GM18526 (cell line): ENCODE data around the gene TMCO2.

Experiments
- POLR2A ChIP-seq: IDR thresholded peaks from 3 replicates; pipeline ENCODE4 v1.6.1; 2011; ENCODE audit not compliant: insufficient read length; ENCODE audit errors: extremely low read depth

TMCO2 gene

DNA sequence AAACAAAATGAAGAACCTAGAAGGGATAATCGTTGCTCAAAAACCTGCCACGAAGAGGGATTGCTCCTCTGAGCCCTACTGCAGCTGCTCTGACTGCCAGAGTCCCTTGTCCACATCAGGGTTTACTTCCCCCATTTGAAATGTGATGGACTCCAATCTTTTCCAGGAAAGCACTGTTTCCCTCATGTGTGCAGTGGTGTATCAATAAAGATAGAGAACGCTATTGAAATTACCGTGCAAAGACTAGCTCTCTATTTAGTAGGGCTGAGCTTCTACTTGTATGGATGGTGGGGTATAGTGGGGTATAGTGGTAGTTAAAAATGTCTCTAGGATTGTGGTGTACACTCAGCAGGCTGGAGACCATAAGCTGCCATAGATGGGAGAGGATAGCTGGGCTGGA lies 3.7 kb downstream of the TMCO2 start:
- TF ChIP-seq POLR2A, result no peak

DNA sequence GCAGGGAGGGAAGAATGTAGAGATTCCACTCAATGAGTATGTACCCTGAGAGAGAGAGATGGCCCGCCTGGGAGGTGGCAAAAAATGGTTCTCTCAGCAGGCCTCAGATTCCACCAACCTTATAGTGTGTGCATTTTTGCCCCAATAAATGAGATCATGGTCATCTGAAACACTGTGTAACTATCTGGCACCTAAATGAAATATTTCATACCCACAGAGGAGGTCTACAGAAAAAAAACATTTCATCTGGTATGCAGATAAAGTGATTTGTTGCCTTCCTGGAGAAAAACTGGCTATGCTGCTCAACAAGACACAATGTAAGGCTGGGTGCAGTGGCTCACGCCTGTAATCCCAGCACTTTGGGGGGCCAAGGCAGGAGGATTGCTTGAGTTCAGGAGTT lies 4.9 kb downstream of the TMCO2 start:
- no peak for TF ChIP-seq POLR2A

DNA sequence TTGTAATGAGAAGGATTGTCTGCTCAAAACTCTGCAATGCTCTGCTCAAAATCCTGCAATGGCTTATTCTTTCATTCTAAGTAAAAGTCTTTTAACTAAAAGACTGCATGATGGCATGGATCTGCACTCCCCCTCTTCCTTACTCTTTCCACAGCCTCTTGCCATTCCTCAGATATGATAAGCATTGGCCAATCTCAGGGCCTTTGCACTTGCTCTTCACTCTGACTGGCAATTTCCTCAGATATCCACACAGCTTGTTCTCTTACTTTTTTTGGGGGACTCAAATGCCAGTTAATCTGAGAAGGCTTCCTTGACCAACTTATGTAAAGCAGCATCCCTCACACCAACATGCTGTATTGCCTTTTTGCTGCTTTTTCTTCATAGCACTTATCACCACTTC lies 7.5 kb downstream of the TMCO2 start:
- no peak for TF ChIP-seq POLR2A

DNA sequence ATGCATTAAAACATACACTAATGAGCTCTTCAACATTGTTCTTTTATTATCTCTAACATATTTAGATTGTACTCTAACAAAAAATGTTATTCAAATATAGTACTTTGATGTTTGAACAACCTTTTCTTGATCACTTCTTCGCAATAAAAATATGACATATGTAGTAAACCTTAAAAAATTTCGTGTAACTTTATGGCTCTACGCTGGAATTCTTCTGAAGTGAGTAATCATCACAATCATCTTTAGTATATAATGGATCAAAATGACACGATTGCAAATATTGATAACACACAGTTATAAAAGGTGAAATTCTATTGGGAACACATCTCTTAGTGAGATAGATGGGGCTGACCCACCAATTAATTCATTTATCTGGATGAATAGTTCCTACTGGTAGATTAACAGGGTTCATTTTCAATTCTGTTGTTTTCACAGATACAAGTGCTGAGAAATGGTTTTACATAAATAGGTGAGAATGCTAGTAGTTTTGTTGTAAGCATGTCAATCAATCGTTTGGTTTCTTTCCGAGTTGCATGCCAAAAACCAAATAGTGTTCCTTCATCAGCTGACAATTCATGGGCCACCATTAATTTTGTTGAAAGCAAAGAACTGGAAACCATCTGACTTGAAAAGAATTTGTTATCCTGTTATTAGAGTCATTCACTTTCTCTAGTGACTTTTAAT lies 8.8 kb downstream of the TMCO2 start:
- no peak for TF ChIP-seq POLR2A

DNA sequence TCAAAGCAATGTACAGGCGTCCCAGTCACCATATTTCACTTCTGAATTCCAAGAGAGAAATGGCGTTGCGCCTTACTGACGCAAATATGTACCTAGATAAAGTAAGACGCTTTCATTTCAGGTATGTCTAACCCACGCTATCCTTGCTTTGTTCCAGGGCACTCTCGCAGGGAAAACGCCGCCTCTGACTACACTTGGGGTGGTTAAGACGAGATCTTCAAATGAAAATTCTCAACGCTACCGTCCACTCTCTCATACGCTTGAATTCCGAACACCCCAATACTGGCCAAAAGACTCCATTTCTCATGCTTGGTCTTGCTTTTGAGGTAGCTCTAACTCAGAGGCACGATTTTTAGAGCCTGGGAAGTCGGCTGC lies 9.6 kb downstream of the TMCO2 start:
- TF ChIP-seq POLR2A, result no peak

DNA sequence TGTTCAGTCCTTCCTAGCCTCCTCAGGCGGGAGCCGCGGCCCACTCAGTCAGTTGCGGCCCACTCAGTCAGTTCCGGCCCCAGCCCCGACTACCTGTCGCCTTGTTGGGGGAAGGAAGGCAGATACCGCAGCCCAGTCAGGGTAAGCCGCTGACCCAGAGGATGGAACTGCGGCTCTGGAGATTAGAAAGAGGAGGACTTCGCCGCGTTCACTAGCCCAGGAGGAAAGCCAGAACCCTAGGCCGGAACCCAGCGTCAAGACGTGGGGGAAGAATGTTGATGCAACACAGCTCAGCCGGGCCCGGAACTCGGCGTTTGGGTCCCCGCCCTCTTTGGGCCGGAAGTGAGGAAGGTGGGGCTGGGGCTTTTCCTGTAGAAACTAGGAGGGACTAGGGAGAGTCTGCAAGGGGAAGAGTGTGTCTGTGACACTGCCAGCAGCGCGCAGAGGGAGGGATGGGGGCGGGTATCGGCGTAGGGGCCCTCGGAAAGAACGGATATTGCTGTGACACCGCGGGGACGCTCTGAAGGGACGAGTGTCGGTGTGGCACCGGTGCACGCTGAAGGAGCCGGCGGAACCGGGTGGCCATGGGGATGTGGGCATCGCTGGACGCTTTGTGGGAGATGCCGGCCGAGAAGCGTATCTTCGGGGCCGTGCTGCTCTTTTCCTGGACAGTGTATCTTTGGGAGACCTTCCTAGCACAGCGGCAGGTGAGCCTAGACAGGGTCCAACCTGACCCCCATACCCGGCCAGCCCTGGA lies 10.1 kb downstream of the TMCO2 start, which contains the start of gene ZMPSTE24:
Gene ZMPSTE24, plus strand, starts transcription at position 549 of the 757 bp plus-strand sequence. Its CDS starts 36 bp downstream, at position 585.
- peak; percentile 71 for TF ChIP-seq POLR2A

DNA sequence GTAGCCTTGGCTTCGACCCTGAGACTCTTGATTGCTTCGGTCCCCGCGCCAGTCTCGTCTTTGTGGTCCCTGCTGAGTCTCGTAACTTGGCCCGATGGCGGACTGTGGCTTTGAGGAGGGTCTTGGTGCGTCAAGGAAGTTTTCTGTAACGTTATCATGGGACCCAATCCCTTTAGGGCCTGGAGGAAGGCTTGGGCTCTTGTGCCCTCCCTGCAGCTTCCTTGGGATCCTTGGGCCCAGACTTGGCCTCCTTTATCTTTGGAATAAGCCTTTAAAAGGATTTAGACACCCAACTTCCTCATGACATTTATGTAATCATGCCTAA lies 10.7 kb downstream of the TMCO2 start:
- TF ChIP-seq POLR2A, result no peak

DNA sequence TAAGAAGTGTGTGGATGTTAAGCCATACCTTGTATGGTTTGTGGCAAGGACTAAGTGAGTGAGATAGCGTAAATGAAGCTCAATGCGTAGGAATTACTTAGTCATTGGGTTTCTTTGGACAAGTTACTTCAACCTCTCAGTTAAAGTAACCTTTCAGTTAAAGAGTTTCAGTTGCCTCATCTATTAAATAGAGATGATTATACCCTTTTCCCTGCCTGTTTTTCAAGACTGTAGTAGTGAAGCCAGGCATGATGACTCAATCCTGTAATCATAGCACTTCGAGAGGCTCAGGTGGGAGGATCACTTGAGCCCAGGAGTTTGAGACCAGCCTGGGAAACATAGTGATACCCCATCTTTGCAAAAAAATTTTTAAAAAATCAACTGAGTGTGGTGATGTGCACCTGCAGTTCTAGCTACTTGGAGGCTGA lies 16.6 kb downstream of the TMCO2 start:
- no peak for TF ChIP-seq POLR2A

DNA sequence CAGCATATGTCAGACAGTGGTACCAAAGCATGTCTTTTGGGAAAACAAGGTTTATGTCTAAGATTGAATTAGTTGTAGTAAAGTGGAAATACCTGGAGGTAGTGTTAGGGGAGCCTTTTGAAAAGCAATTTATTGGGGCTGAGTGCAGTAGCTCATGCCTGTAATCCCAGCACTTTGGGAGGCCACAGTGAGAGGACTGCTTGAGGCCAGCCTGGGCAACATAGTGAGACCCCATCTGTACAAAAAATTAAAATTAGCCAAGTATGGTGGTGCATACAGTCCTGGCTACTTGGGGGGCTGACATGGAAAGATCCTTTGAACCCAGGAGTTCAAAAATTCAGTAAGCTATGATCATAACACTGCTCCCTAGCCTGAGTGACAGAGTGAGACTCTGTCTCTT lies 17.6 kb downstream of the TMCO2 start:
- TF ChIP-seq POLR2A, result no peak

DNA sequence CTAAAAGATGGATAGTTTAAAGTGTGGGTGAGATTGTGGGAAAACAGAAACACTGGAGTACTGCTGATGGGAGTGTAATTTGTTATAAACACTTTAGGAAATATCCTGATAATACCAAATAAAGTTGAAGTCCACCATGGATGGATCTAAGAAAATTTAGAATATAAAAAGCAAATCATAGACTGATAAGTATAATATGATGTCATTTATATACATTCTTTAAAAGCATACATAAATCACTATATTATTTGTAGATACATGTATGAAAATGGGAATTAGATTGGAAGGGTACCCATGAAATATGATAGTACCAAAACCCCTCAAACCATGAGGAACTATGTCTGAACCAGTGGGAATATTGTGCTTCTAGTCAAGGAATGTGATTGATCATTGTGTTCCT lies 18.2 kb downstream of the TMCO2 start:
- TF ChIP-seq POLR2A, result no peak

DNA sequence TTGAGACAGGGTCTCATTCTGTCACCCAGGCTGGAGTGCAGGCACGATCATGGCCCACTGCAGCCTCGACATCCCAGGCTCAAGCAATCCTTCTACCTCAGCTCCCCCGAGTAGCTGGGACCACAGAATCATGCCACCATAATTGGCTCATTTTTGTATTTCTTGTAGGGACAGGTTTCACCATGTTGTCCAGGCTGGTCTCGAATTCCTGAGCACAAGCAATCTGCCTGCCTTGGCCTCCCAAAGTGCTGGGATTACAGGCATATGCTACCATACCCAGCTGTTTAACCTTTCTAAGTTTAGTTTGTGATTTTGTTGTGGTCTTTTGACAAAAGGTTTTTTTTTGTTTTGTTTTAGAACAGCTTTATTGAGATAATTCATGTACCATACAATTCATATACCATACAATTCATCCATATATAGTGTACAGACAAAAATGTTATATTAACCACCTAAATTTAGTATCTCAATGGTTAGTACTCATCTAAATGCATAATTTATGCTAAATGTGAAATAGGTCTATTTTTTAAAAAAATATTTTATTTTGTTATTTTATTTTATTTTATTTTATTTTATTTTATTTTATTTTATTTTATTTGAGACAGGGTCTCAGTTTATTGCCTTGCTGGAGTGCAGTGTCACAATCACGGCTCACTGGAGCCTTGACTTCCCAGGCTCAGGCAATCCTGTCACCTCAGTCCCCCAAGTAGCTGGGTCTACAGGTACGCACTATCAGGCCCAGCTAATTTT lies 19.2 kb downstream of the TMCO2 start:
- TF ChIP-seq POLR2A, result no peak

DNA sequence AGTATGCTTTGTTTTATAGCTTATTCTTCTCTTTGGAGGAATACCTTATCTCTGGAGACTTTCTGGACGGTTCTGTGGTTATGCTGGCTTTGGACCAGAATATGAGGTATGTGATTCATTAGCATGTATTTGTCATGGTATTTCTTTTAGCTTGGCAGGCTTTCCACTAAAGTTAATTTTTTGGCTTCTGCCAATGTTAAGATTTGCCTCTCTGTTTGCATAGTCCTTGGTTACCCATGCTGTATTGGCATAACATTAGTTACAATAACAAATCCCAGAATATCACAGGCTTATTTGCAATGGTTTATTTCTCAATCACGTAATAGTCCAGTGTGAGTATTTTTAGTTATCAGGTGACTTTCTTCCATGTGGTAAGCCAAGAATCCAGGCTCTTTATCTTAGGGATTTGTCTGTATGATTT lies 20.0 kb downstream of the TMCO2 start:
- TF ChIP-seq POLR2A, result no peak

DNA sequence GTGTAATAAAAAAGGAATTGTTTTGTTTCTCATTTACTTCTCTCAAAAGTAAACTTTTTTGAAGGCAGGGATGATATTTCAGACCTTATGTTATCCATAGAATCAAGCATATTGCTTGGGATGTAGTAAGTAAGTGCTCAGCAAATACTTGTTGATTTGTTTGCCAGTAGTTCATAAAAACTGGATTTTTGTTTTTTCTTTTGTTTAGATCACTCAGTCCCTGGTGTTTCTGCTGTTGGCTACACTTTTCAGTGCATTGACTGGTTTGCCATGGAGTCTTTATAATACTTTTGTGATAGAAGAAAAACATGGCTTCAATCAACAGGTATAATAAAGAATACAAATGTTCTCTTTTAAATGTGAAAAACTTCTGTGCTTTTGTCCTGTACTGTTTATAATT lies 20.5 kb downstream of the TMCO2 start:
- TF ChIP-seq POLR2A, result no peak

DNA sequence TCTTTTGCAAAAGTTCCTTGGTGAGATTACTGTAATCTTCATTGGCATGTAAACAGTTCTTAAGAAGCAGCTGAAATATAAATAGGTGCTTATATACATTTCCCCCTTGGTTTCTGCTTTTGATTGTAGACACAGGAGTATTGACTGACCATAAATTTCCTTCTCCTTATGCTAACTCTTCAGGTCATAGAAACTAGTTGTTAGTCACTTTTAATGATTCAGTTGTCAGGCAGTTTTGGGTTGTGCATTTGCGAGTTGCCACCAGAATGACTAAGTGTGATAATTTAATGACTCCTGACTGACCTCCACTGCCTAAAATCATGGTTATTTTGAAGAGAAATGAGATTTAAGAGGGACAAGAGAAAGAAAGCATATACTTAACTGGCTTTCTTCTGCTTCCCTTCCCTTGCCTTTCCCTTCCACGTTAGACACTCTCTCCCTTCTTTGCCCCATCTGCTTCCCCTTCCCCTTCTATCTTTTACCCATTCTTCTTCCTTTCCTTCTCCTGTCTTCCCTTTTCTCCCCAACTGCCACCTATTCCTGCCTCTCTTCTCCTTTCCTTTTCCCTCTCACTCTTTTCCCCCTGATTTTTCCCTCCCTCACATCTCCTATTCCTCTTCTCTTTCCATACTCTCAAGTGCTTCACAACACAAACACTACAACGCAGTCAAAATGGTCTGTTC lies 22.6 kb downstream of the TMCO2 start:
- TF ChIP-seq POLR2A, result no peak

DNA sequence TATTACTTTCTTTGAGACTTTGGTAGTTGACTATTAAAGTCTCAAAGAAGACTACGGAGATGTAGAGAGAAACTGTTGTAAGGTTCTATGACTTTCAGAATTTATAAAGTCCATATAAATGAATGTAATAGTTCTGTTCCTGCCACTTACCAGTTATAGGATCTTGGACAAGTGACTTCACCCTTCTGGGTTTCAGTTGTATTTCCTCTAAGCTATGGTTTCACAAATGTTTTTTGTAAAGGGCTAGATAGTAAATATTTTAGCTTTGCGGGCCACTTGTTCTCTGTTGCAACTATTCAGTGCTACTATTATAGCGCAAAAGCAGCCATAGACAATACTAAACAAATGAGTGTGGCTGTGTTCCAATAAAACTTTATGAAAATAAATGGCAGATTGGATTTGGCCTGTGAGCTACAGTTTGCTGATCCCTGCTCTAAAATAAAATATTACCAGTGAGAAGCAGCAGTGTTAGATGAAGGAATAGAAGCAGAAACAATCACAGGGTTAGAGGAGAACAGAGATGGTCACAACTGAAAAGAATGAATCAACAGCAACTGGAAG lies 25.0 kb downstream of the TMCO2 start:
- no peak for TF ChIP-seq POLR2A

DNA sequence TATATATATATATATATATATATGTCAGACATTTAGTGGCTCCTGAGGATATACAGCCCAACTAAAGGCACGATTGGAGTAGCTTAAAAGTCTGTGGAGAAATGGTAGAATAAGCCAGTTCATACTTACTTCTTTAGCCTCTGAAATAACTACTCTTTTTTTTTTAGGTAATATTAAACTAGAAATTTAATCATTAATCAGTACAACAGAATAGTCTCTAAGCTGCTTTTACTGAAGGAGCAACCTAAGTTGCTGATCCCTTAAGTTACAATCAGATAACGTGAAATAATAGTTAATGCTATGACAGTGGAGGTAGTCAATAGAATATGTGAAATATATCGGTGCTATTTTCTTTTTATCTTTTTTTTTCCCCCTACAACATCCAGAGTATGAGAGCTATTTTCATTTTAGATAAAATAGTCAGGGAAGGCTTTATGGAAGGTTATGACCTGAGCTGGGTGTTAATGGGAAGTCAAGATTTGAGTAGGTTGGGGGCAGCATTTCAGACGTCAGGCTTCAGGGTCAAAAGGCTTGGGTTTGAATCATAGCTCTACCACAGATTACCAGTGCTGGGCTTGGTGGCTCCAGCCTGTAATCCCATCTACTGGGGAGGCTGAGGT lies 25.9 kb downstream of the TMCO2 start:
- TF ChIP-seq POLR2A, result no peak
